Breast epithelium (tissue), 3 donors: Measurements from ENCODE around the gene UBE2O.

Source experiments
- CTCF ChIP-seq, 3 donors: fragments of 450-650 bp; IDR thresholded peaks; one replicate each; pipeline ENCODE4 v1.5.1; 2016 to 2017; ENCODE audit warnings: antibody characterized with exemption in 3 of 3, mild to moderate bottlenecking in 3 of 3, moderate library complexity in 3 of 3
- POLR2A ChIP-seq: fragments of 450-650 bp; IDR thresholded peaks from one replicate; pipeline ENCODE4 v1.6.1; 2016; ENCODE audit warnings: antibody characterized with exemption, mild to moderate bottlenecking, moderate library complexity

- TF ChIP-seq CTCF (IDR thresholded peaks at IDR 0.05) (no peak), POLR2A (no peak)
Measured at GRCh38 chr17:76487451-76488192, 34.7 kb upstream of the UBE2O start.
